Esophagus muscularis mucosa (tissue), 4 donors: Measurements from ENCODE around the gene NHP2. TPM values are rescaled to one million over a fixed set of nuclear protein-coding genes. Genes with fewer than 3 reads are reported as not detected.

Experiments used
- DNase-seq: peaks from one replicate; pipeline ENCODE4 v3.0.0-alpha.2; 2017; ENCODE audit errors: extremely low spot score
- H3K27ac ChIP-seq, 4 donors: fragments of 200-600 bp; sonication (generic); replicated peaks in 1 of 4; 1 replicate in 3 of 4; 2 replicates in 1 of 4; pipeline ENCODE4 v1.5.1; 2016 to 2019; ENCODE audit warnings: mild to moderate bottlenecking in 1 of 4
- H3K27me3 ChIP-seq, 4 donors: fragments of 200-600 bp; sonication (generic); one replicate each; pipeline versions ENCODE4 v1.5.1 to v1.6.0; 2016 to 2019
- H3K36me3 ChIP-seq, 4 donors: fragments of 200-600 bp; sonication (generic); one replicate each; pipeline ENCODE4 v1.5.1; 2016 to 2019
- H3K4me1 ChIP-seq, 4 donors: fragments of 200-600 bp; sonication (generic); one replicate each; pipeline ENCODE4 v1.5.1; 2016 to 2019
- H3K4me3 ChIP-seq, 4 donors: fragments of 200-600 bp; sonication (generic); 1 replicate in 2 of 4; 2 replicates in 2 of 4; pipeline ENCODE4 v1.5.1; 2016 to 2019; ENCODE audit warnings: mild to moderate bottlenecking in 4 of 4, moderate library complexity in 1 of 4
- H3K9me3 ChIP-seq, 4 donors: fragments of 200-600 bp; sonication (generic); 1 replicate in 3 of 4; 2 replicates in 1 of 4; pipeline ENCODE4 v1.5.1; 2016 to 2019
- EP300 ChIP-seq: sonication (generic); formaldehyde crosslinking; IDR thresholded peaks from one replicate; pipeline ENCODE4 v1.6.1; 2017; ENCODE audit warnings: antibody characterized with exemption
- POLR2A ChIP-seq: fragments of 450-650 bp; IDR thresholded peaks from one replicate; pipeline ENCODE4 v1.6.1; 2017; ENCODE audit warnings: antibody characterized with exemption, moderate library complexity, mild to moderate bottlenecking, low read depth
- POLR2AphosphoS5 ChIP-seq, 2 donors: sonication (generic); formaldehyde crosslinking; IDR thresholded peaks; one replicate each; pipeline ENCODE4 v1.6.1; 2017; ENCODE audit warnings: antibody characterized with exemption in 2 of 2
- WGBS: methylation state at CpG from one replicate; pipeline ENCODE4 v1.1.5; 2018; 5-methylcytosine and 5-hydroxymethylcytosine counted together
- intact Hi-C: fragments of 100-400 bp; cut with DNase I; formaldehyde crosslinking; loops from one replicate; pipeline ENCODE4 v1.15.1; 2023
- total RNA-seq, 4 donors: library from RNA; depleted of rRNA; stranded (reverse); fragments of >200 nt; gene quantifications; one replicate each; pipeline versions ENCODE4 v1.1.0 to v1.2.1, GENCODE V29; 2016
- TF ChIP-seq, protein P1 (sequence below), 3 experiments: fragments of 200-600 bp in 2 of 3; fragments of 450-650 bp in 1 of 3; sonication (generic) in 2 of 3; IDR thresholded peaks; one replicate each; pipeline ENCODE4 v1.5.1; 2017 to 2019; ENCODE audit warnings: antibody characterized with exemption in 3 of 3, mild to moderate bottlenecking in 2 of 3, moderate library complexity in 1 of 3

NHP2 gene
- total RNA-seq, 4 donors from 2014 or later: 109 to 215 (median 162) TPM

DNA sequence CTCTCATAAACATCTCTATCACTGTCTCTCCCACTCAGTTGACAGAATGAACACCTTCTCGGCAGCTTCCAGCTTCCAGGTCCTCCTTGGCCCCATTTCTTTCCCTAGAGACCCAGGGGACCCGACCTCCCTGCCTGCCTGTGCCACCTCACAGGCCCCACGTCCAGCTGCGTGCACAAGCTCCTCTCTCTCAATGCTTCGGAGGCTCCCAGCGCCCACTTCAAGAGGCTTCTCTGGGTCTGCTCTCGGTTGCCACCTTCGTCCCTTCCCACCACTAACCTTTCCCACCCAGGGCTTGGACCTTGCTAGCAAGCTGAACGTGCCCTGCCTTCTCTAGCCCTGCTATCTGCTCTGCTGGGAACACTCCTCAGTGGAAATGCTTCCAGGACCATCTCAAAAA lies 43.2 kb downstream of the NHP2 start:
- H3K36me3 ChIP-seq: no peaks in the 10 kb centered on the region
- H3K9me3 ChIP-seq: no peaks in the 10 kb centered on the region
- no peak for DNase-seq
- H3K4me3 ChIP-seq: no peak overlapping the region
- WGBS: 86% methylated on average over 9 of the region's 9 CpGs
- no peak overlapping the region for H3K27ac ChIP-seq
- intact Hi-C loops: no loop called here
- peaks cover 0 to 59% (median 19%) of the 10 kb centered on the region in 4 donors for H3K27me3 ChIP-seq
- TF ChIP-seq EP300: no peak
- TF ChIP-seq POLR2A: no peak
- TF ChIP-seq, protein P1, sequence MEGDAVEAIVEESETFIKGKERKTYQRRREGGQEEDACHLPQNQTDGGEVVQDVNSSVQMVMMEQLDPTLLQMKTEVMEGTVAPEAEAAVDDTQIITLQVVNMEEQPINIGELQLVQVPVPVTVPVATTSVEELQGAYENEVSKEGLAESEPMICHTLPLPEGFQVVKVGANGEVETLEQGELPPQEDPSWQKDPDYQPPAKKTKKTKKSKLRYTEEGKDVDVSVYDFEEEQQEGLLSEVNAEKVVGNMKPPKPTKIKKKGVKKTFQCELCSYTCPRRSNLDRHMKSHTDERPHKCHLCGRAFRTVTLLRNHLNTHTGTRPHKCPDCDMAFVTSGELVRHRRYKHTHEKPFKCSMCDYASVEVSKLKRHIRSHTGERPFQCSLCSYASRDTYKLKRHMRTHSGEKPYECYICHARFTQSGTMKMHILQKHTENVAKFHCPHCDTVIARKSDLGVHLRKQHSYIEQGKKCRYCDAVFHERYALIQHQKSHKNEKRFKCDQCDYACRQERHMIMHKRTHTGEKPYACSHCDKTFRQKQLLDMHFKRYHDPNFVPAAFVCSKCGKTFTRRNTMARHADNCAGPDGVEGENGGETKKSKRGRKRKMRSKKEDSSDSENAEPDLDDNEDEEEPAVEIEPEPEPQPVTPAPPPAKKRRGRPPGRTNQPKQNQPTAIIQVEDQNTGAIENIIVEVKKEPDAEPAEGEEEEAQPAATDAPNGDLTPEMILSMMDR (IDR thresholded peaks at IDR 0.05): no peak
- TF ChIP-seq POLR2AphosphoS5 (IDR thresholded peaks at IDR 0.05): no peak
- H3K4me1 ChIP-seq: peaks cover 15 to 26% (median 19%) of the 10 kb centered on the region in 4 donors

DNA sequence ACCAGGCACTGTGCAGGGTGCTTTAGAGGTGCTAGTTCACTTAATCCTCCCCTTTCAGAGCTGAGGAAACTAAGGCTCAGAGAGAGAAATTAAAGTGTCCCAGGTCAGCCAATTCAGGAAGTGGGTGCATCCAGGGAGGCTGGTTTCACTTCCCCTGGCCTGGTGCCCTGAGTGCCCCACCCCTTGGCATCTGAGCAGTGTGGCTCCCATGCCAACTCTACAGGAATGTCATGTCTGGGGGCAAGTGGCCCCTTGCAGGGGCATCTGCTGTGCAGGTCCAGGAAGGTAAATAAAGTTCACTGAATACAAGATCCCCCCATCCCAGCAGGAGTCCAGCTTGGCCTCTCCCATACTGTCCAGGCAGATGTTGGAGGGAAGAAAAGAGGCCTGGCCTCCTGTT lies 44.7 kb downstream of the NHP2 start:
- no peak for DNase-seq
- intact Hi-C loops: no loop called here
- Histone ChIP-seq H3K27me3 (peaks cover 0 to 44% (median 5%) of the 10 kb centered on the region in 4 donors), H3K4me1 (peaks cover 6 to 14% (median 11%) of the 10 kb centered on the region in 4 donors), H3K27ac (no peak overlapping the region), H3K9me3 (no peaks in the 10 kb centered on the region), H3K36me3 (no peaks in the 10 kb centered on the region), H3K4me3 (no peak overlapping the region)
- TF ChIP-seq EP300 (no peak), POLR2AphosphoS5 (IDR thresholded peaks at IDR 0.05) (no peak), POLR2A (no peak)
- TF ChIP-seq, protein P1 (IDR thresholded peaks at IDR 0.05): no peak

DNA sequence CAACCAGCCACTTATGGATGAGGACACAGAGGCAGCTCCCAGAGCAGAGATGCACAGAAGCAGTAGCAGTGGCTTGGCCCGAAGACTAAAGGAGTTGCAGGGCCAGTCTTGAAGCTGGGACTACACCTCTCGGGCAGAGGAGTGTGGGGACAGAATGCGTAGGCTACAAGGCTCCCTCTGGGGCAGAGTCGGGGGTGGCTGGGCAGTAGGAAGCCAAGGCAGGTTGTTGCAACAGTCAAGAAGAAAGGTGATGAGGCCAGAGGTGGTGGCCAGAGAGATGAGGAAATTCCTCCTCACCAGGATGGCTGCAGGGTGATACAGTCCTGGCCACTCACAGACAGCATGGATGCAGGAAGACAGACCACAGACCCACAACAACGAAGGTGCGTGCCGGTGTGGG lies 45.2 kb downstream of the NHP2 start:
- 88% methylated on average over 7 of the region's 7 CpGs for WGBS

DNA sequence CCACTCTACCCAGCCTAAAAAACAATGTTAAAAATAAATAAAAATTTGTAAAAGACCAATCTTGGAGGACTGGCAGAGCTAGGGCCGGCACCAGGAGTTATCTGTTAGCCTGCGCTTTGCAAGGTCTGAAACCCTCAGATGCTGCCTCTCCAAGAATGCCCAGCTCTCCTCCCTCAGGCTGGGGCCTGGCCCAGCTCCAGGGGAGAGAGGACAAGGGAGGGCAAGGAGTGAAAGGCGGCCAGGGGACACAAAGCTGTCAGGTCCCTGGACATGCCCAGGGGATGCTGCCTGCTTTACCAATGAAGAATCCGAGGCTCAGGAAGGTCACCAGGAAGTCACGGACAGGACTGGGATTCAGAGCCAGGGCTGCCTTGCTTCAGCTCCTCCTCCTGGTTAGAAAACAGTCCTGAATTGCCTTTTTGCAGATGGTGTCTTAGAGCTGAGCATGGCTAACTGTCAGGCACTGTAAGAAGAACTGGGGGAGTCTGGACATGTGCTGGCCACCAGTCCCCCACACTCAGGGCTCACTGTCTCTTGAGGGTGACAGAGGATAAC lies 45.9 kb downstream of the NHP2 start:
- peaks cover 0 to 3% (median 0%) of the 10 kb centered on the region in 4 donors for H3K4me1 ChIP-seq
- H3K4me3 ChIP-seq: no peak overlapping the region
- no peak for DNase-seq
- no peaks in the 10 kb centered on the region for H3K9me3 ChIP-seq
- H3K27me3 ChIP-seq: peaks cover 0 to 33% (median 0%) of the 10 kb centered on the region in 4 donors
- intact Hi-C loops: no loop called here
- WGBS: 73% methylated on average over 5 of the region's 5 CpGs
- H3K27ac ChIP-seq: no peak overlapping the region
- H3K36me3 ChIP-seq: no peaks in the 10 kb centered on the region
- TF ChIP-seq EP300 (no peak), POLR2A (no peak), POLR2AphosphoS5 (IDR thresholded peaks at IDR 0.05) (no peak)
- TF ChIP-seq, protein P1 (IDR thresholded peaks at IDR 0.05): no peak

More for the DNA sequence above, 45.2 kb downstream of the NHP2 start:
- Histone ChIP-seq H3K4me3 (no peak overlapping the region), H3K4me1 (peaks cover under 1 to 9% (median 6%) of the 10 kb centered on the region in 4 donors), H3K36me3 (no peaks in the 10 kb centered on the region), H3K9me3 (no peaks in the 10 kb centered on the region), H3K27me3 (peaks cover 0 to 39% (median under 1%) of the 10 kb centered on the region in 4 donors), H3K27ac (no peak overlapping the region)
- no peak for DNase-seq
- TF ChIP-seq POLR2A (no peak), POLR2AphosphoS5 (IDR thresholded peaks at IDR 0.05) (no peak), EP300 (no peak)
- TF ChIP-seq, protein P1 (IDR thresholded peaks at IDR 0.05): no peak
- intact Hi-C loops: no loop called here
